ENCODE measurements around the gene FUZ. TPM values are rescaled to one million over a fixed set of nuclear protein-coding genes. Genes with fewer than 3 reads are reported as not detected.

Gene FUZ
- total RNA-seq, 4 donors from 2014 or later: 14.1 to 38.0 (median 23.4) TPM

DNA sequence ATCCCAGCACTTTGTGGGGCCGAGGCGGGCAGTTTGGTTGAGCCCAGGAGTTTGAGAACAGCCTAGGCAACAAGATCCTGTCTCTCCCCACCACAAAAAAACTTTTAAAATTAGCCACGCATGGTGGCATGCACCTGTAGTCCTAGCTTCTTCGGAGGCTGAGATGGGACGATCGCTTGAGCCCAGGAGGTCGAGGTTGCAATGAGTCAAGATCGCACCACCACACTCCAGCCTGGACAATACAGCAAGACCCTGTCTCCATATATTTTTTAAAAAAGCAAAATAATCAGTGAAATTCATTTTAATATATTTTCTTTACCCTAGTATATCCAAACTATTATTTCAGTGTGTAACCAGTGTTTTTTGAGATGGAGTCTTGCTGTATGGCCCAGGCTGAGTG, 38.1 kb downstream of the FUZ start:
- WGBS: 94% methylated on average over 8 of the region's 8 CpGs
- intact Hi-C loops (cut with DNase I): no loop called here
- no peaks in the 10 kb centered on the region for H3K9me3 ChIP-seq
- no peak overlapping the region for H3K27ac ChIP-seq (replicated peaks in 1 of 4)
- no peak for DNase-seq (ENCODE audit: extremely low spot score)
- peaks cover 6 to 21% (median 14%) of the 10 kb centered on the region in 4 donors for H3K36me3 ChIP-seq
- H3K4me3 ChIP-seq: no peak overlapping the region
- H3K4me1 ChIP-seq: peaks cover 0 to 21% (median 3%) of the 10 kb centered on the region in 4 donors
- TF ChIP-seq, protein P1, sequence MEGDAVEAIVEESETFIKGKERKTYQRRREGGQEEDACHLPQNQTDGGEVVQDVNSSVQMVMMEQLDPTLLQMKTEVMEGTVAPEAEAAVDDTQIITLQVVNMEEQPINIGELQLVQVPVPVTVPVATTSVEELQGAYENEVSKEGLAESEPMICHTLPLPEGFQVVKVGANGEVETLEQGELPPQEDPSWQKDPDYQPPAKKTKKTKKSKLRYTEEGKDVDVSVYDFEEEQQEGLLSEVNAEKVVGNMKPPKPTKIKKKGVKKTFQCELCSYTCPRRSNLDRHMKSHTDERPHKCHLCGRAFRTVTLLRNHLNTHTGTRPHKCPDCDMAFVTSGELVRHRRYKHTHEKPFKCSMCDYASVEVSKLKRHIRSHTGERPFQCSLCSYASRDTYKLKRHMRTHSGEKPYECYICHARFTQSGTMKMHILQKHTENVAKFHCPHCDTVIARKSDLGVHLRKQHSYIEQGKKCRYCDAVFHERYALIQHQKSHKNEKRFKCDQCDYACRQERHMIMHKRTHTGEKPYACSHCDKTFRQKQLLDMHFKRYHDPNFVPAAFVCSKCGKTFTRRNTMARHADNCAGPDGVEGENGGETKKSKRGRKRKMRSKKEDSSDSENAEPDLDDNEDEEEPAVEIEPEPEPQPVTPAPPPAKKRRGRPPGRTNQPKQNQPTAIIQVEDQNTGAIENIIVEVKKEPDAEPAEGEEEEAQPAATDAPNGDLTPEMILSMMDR (IDR thresholded peaks at IDR 0.05): no peak
- no peaks in the 10 kb centered on the region for H3K27me3 ChIP-seq

GRCh38 chr19:49773663-49774350, 39.3 kb downstream of the FUZ start:
- TF ChIP-seq, protein P1 (IDR thresholded peaks at IDR 0.05): no peak
- no peak for TF ChIP-seq EP300 (IDR thresholded peaks at IDR 0.05)
- no peak for TF ChIP-seq POLR2A (IDR thresholded peaks at IDR 0.05; ENCODE audit: low read depth)
- no peak for TF ChIP-seq POLR2AphosphoS5 (IDR thresholded peaks at IDR 0.05)
- Histone ChIP-seq H3K4me3 (no peak overlapping the region), H3K27ac (replicated peaks in 1 of 4) (no peak overlapping the region), H3K9me3 (no peaks in the 10 kb centered on the region), H3K4me1 (peaks cover 9 to 33% (median 14%) of the 10 kb centered on the region in 4 donors), H3K27me3 (no peaks in the 10 kb centered on the region), H3K36me3 (peaks cover 6 to 21% (median 14%) of the 10 kb centered on the region in 4 donors)
- intact Hi-C loops (cut with DNase I): no loop called here
- WGBS: 85% methylated on average over 6 of the region's 8 CpGs
- no peak for DNase-seq (ENCODE audit: extremely low spot score)

GRCh38 chr19:49772850-49773432, 40.2 kb downstream of the FUZ start:
- intact Hi-C loops (cut with DNase I): no loop called here
- no peak for DNase-seq (ENCODE audit: extremely low spot score)
- Histone ChIP-seq H3K27me3 (no peaks in the 10 kb centered on the region), H3K4me3 (no peak overlapping the region), H3K27ac (replicated peaks in 1 of 4) (no peak overlapping the region), H3K36me3 (peaks cover 0 to 21% (median 14%) of the 10 kb centered on the region in 4 donors), H3K4me1 (peaks cover 18 to 42% (median 23%) of the 10 kb centered on the region in 4 donors), H3K9me3 (no peaks in the 10 kb centered on the region)
- 87% methylated on average over 10 of the region's 10 CpGs for WGBS
- no peak for TF ChIP-seq POLR2AphosphoS5 (IDR thresholded peaks at IDR 0.05)
- TF ChIP-seq, protein P1 (IDR thresholded peaks at IDR 0.05): no peak
- TF ChIP-seq EP300 (IDR thresholded peaks at IDR 0.05): no peak
- TF ChIP-seq POLR2A (IDR thresholded peaks at IDR 0.05; ENCODE audit: low read depth): no peak

DNA sequence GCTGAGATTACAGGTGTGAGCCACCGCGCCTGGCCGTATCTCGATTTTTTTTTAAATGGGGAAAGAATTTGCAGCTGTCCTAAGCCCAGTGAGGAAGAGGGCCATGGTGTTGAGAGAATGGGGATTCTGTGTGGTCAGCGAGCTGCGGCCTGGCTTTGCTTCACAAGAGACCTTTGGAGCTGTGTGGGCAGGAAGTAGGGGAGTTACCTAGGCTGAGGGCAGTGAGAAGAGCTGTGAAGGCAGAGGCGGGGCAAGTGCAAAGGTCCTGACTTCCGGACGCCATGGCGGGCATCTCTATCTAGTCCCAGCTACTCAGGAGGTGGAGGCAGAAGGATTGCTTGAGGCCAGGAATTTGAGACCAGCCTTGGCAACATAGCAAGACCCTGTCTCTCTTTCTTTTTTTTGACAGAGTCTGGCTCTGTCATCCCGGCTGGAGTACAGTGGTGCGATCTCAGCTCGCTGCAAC, 41.4 kb downstream of the FUZ start:
- H3K9me3 ChIP-seq: no peaks in the 10 kb centered on the region
- 88% methylated on average over 13 of the region's 13 CpGs for WGBS
- no peak for DNase-seq (ENCODE audit: extremely low spot score)
- H3K27me3 ChIP-seq: no peaks in the 10 kb centered on the region
- H3K36me3 ChIP-seq: peaks cover 0 to 21% (median 14%) of the 10 kb centered on the region in 4 donors
- intact Hi-C loops (cut with DNase I): no loop called here
- no peak for TF ChIP-seq EP300 (IDR thresholded peaks at IDR 0.05)
- TF ChIP-seq, protein P1 (IDR thresholded peaks at IDR 0.05): no peak
- no peak for TF ChIP-seq POLR2AphosphoS5 (IDR thresholded peaks at IDR 0.05)
- TF ChIP-seq POLR2A (IDR thresholded peaks at IDR 0.05; ENCODE audit: low read depth): no peak
- H3K4me3 ChIP-seq: no peak overlapping the region
- H3K4me1 ChIP-seq: peaks cover 23 to 48% (median 29%) of the 10 kb centered on the region in 4 donors
- H3K27ac ChIP-seq (replicated peaks in 1 of 4): no peak overlapping the region
